ENCODE data around the gene PREX1.

DNA sequence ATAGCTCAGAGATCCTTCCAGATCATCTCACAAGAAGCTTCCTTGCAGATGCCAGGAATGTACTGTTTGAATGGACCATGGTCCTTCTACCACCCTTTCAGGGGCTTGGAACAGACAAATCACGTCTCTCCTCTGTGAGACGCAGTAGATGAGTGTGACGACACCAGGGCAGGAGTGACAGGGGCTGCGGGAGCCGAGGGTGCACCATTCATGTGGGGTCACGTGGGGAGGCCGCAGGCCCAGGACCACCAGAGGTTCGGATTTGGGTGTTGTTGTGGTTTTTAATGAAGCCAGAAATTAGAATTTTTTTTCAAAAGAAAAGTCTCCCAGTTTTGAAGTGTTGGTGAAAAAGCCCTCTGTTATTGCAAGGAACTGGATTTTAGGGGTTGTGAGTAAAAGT, 79.2 kb downstream of the PREX1 start:
- TF ChIP-seq, protein P1, sequence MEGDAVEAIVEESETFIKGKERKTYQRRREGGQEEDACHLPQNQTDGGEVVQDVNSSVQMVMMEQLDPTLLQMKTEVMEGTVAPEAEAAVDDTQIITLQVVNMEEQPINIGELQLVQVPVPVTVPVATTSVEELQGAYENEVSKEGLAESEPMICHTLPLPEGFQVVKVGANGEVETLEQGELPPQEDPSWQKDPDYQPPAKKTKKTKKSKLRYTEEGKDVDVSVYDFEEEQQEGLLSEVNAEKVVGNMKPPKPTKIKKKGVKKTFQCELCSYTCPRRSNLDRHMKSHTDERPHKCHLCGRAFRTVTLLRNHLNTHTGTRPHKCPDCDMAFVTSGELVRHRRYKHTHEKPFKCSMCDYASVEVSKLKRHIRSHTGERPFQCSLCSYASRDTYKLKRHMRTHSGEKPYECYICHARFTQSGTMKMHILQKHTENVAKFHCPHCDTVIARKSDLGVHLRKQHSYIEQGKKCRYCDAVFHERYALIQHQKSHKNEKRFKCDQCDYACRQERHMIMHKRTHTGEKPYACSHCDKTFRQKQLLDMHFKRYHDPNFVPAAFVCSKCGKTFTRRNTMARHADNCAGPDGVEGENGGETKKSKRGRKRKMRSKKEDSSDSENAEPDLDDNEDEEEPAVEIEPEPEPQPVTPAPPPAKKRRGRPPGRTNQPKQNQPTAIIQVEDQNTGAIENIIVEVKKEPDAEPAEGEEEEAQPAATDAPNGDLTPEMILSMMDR (IDR thresholded peaks at IDR 0.05 in 4 of 5, conservative IDR thresholded peaks at IDR 0.05 in 1 of 5), result no peak
- no peak for TF ChIP-seq POLR2A (IDR thresholded peaks at IDR 0.05)

All from gastrocnemius medialis (tissue), 4 donors.